GM18861 (cell line): ENCODE results near the gene SERF1A.
A peak's percentile ranks its signal among the peaks of the same experiment; 100 is the strongest.
"Not testable (repeated sequence)": the region's sequence is repeated elsewhere in the genome, so short reads cannot be mapped to it uniquely, and the experiment has no call there.

Source experiments
- ATAC-seq: cut with Tn5 transposase; IDR thresholded peaks from one replicate; pipeline ENCODE4 v1.9.1; 2021; ENCODE audit not compliant: unreplicated experiment

Gene SERF1A

GRCh38 chr5:70900533-70901271 is at the start of gene SERF1A:
Gene SERF1A (plus strand): TSS chr5:70900669. CDS start chr5:70900870, 201 bp downstream.
- ATAC-seq, result peak; percentile 72

GRCh38 chr5:70866778-70867177 is 33.7 kb upstream of the SERF1A start:
- not testable (repeated sequence) for ATAC-seq

GRCh38 chr5:70870626-70871025 is 29.8 kb upstream of the SERF1A start:
- ATAC-seq, result not testable (repeated sequence)

GRCh38 chr5:70896076-70896475 is 4.4 kb upstream of the SERF1A start:
- ATAC-seq, result not testable (repeated sequence)

GRCh38 chr5:70901272-70901571 is 753 bp downstream of the SERF1A start:
- not testable (repeated sequence) for ATAC-seq

- not testable (repeated sequence) for ATAC-seq
Observed at GRCh38 chr5:70906624-70907023, 6.2 kb downstream of the SERF1A start.

GRCh38 chr5:70916829-70917228 is 16.4 kb downstream of the SERF1A start:
- not testable (repeated sequence) for ATAC-seq

GRCh38 chr5:70925211-70925562 is 24.7 kb downstream of the SERF1A start:
- not testable (repeated sequence) for ATAC-seq

GRCh38 chr5:70931709-70932368 is 31.4 kb downstream of the SERF1A start:
- not testable (repeated sequence) for ATAC-seq

GRCh38 chr5:70932560-70932959 is 32.1 kb downstream of the SERF1A start:
- not testable (repeated sequence) for ATAC-seq

- not testable (repeated sequence) for ATAC-seq
Observed at GRCh38 chr5:70953068-70953467, 52.6 kb downstream of the SERF1A start.
